Mesendoderm (in vitro differentiated cells): ENCODE data around the gene PALD1.
A peak's percentile ranks its signal among the peaks of the same experiment; 100 is the strongest.

ENCODE experiments used
- DNase-seq: peaks from one replicate; pipeline ENCODE4 v3.0.0; 2013
- H2AK5ac ChIP-seq: 2 replicates; pipeline ENCODE4 v1.6.1; 2013; ENCODE audit warnings: low read length, inconsistent platforms
- H2BK120ac ChIP-seq: 2 replicates; pipeline ENCODE4 v1.6.1; 2013; ENCODE audit warnings: low read depth, mild to moderate bottlenecking, low read length, moderate library complexity, mixed read lengths
- H2BK15ac ChIP-seq: replicated peaks from 2 replicates; pipeline ENCODE4 v1.6.1; 2013; ENCODE audit warnings: low read depth, mild to moderate bottlenecking, moderate library complexity
- H2BK5ac ChIP-seq: 2 replicates; pipeline ENCODE4 v1.6.1; 2013; ENCODE audit warnings: low read length, inconsistent platforms
- H3K18ac ChIP-seq: 2 replicates; pipeline ENCODE4 v1.6.1; 2013; ENCODE audit warnings: mild to moderate bottlenecking, low read length, mixed read lengths
- H3K23ac ChIP-seq: one replicate; pipeline ENCODE4 v1.6.1; 2013; ENCODE audit warnings: low read length
- H3K27ac ChIP-seq: 2 replicates; pipeline ENCODE4 v1.5.1; 2013; ENCODE audit warnings: low read depth, mild to moderate bottlenecking, inconsistent platforms, low read length, moderate library complexity
- H3K27me3 ChIP-seq: 2 replicates; pipeline ENCODE4 v1.6.1; 2013; ENCODE audit warnings: low read length, control low read depth, mild to moderate bottlenecking, inconsistent platforms; ENCODE audit not compliant: insufficient read depth, poor library complexity
- H3K36me3 ChIP-seq: 2 replicates; pipeline ENCODE4 v1.6.1; 2013; ENCODE audit warnings: low read length, inconsistent platforms; ENCODE audit not compliant: control insufficient read depth, insufficient read depth
- H3K4ac ChIP-seq: one replicate; pipeline ENCODE4 v1.6.1; 2013; ENCODE audit warnings: low read depth, mild to moderate bottlenecking, low read length, moderate library complexity
- H3K4me1 ChIP-seq: 2 replicates; pipeline ENCODE4 v1.6.1; 2013; ENCODE audit warnings: low read depth, low read length, inconsistent platforms; ENCODE audit not compliant: control insufficient read depth
- H3K4me2 ChIP-seq: 2 replicates; pipeline ENCODE4 v1.6.1; 2013; ENCODE audit warnings: low read length
- H3K4me3 ChIP-seq: 2 replicates; pipeline ENCODE4 v1.5.1; 2013; ENCODE audit warnings: mild to moderate bottlenecking, low read length
- H3K56ac ChIP-seq: one replicate; pipeline ENCODE4 v1.6.1; 2013; ENCODE audit warnings: low read length
- H3K79me1 ChIP-seq: 2 replicates; pipeline ENCODE4 v1.6.1; 2013; ENCODE audit warnings: low read length, inconsistent platforms
- H3K79me2 ChIP-seq: 2 replicates; pipeline ENCODE4 v1.6.1; 2013; ENCODE audit warnings: mild to moderate bottlenecking, low read length; ENCODE audit not compliant: control insufficient read depth, insufficient read depth
- H3K9ac ChIP-seq: 2 replicates; pipeline ENCODE4 v1.6.1; 2013; ENCODE audit warnings: low read length, inconsistent platforms
- H4K5ac ChIP-seq: one replicate; pipeline ENCODE4 v1.6.1; 2013; ENCODE audit warnings: low read length
- H4K8ac ChIP-seq: one replicate; pipeline ENCODE4 v1.6.1; 2013; ENCODE audit warnings: low read depth, mild to moderate bottlenecking, control low read depth, low read length, moderate library complexity
- WGBS: extraction: QIAGEN DNeasy Blood & Tissue Kit; methylation state at CpG from one replicate; pipeline ENCODE4 v1.1.7; 2013; ENCODE audit warnings: low lambda C conversion rate, missing lambda C conversion rate; ENCODE audit not compliant: insufficient coverage; ENCODE audit errors: extremely low coverage; 5-methylcytosine and 5-hydroxymethylcytosine counted together

The PALD1 gene

GRCh38 chr10:70533189-70533558 is 54.6 kb downstream of the PALD1 start:
- Histone ChIP-seq H2AK5ac (no peak overlapping the region), H4K5ac (no peak overlapping the region), H3K27ac (no peak overlapping the region), H2BK15ac (no peak overlapping the region), H3K4me3 (no peak overlapping the region), H4K8ac (no peak overlapping the region), H3K79me1 (no peaks in the 10 kb centered on the region), H3K79me2 (no peaks in the 10 kb centered on the region), H3K27me3 (no peaks in the 10 kb centered on the region), H2BK5ac (no peak overlapping the region), H3K4ac (no peak overlapping the region), H3K9ac (no peak overlapping the region), H3K4me2 (no peak overlapping the region), H3K56ac (no peak overlapping the region), H3K23ac (no peak overlapping the region), H3K36me3 (no peaks in the 10 kb centered on the region), H3K18ac (no peak overlapping the region), H2BK120ac (no peak overlapping the region), H3K4me1 (peaks cover 6% of the 10 kb centered on the region)
- no peak for DNase-seq
- WGBS, result no CpG with 5 or more reads among the region's 5 CpGs

GRCh38 chr10:70534281-70534680 is 55.7 kb downstream of the PALD1 start:
- H3K27me3 ChIP-seq, result no peaks in the 10 kb centered on the region
- H3K79me2 ChIP-seq, result no peaks in the 10 kb centered on the region
- H2BK5ac ChIP-seq, result no peak overlapping the region

DNA sequence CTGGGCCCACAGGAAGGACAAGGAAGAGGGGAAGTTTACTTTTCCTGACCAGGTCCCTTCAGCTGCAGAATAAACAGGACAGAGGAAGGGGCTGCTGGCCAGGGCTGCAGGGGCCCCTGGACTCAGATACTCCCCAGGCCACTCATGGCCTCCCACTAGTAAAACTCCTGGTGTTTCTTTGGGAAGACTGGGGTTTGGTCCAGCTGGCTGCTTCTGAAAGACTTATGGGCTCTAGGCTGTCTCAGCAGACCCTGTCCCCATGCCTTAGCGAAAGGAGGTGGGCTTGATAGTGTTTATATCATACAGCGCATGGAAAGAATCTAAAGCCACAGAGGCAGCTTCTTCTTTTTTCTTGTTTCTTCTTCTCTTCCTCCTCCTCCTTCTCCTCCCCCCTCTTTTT is 56.4 kb downstream of the PALD1 start:
- no peak overlapping the region for H3K56ac ChIP-seq
- no peak overlapping the region for H3K23ac ChIP-seq
- no peak overlapping the region for H4K8ac ChIP-seq
- no peak overlapping the region for H3K4me3 ChIP-seq
- no peak overlapping the region for H2BK15ac ChIP-seq
- no peaks in the 10 kb centered on the region for H3K79me1 ChIP-seq
- no peak overlapping the region for H3K4me2 ChIP-seq
- DNase-seq, result no peak
- H3K4me1 ChIP-seq, result peaks cover 6% of the 10 kb centered on the region
- H3K4ac ChIP-seq, result no peak overlapping the region
- H3K36me3 ChIP-seq, result no peaks in the 10 kb centered on the region
- H2BK5ac ChIP-seq, result no peak overlapping the region
- no CpG with 5 or more reads among the region's 2 CpGs for WGBS
- H3K18ac ChIP-seq, result no peak overlapping the region
- H2BK120ac ChIP-seq, result no peak overlapping the region
- no peak overlapping the region for H4K5ac ChIP-seq
- no peaks in the 10 kb centered on the region for H3K79me2 ChIP-seq
- no peaks in the 10 kb centered on the region for H3K27me3 ChIP-seq
- H3K9ac ChIP-seq, result no peak overlapping the region
- no peak overlapping the region for H2AK5ac ChIP-seq
- no peak overlapping the region for H3K27ac ChIP-seq

More at GRCh38 chr10:70534281-70534680, 55.7 kb downstream of the PALD1 start:
- Histone ChIP-seq H2BK15ac (no peak overlapping the region), H4K5ac (no peak overlapping the region), H3K56ac (no peak overlapping the region), H2AK5ac (no peak overlapping the region), H3K18ac (no peak overlapping the region), H3K79me1 (no peaks in the 10 kb centered on the region), H3K23ac (no peak overlapping the region), H4K8ac (no peak overlapping the region), H3K27ac (no peak overlapping the region), H3K36me3 (no peaks in the 10 kb centered on the region), H3K9ac (no peak overlapping the region), H2BK120ac (no peak overlapping the region), H3K4me2 (no peak overlapping the region), H3K4me3 (no peak overlapping the region), H3K4ac (no peak overlapping the region), H3K4me1 (peaks cover 6% of the 10 kb centered on the region)
- no peak for DNase-seq
- WGBS, result no CpG with 5 or more reads among the region's 10 CpGs

DNA sequence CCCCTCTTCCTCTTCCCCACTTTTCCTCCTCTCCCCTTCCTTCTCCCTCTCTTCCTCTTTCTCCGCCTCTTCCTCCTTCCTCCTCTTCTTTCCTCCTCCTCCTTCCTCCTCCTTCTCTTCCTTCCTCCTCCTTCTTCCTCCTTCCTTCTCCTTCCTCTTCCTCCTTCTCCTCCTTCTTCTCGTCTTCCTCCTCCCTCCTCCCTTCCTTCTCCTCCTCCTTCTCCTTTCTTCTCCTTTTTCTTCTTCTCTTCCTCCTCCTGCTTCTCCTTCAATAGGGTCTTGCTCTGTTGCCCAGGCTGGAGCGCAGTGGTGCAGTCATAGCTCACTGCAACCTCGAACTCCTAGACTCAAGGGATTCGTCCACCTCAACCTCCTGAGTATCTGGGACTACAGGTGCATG is 56.9 kb downstream of the PALD1 start:
- no peak overlapping the region for H3K4ac ChIP-seq
- WGBS, result no CpG with 5 or more reads among the region's 5 CpGs
- H3K27me3 ChIP-seq, result no peaks in the 10 kb centered on the region

GRCh38 chr10:70536196-70536861 is 57.8 kb downstream of the PALD1 start:
- peak; percentile 68 for DNase-seq
- Histone ChIP-seq H3K4me3 (no peak overlapping the region), H3K4me2 (no peak overlapping the region), H3K9ac (peak overlapping the region; percentile 13), H3K27ac (no peak overlapping the region), H2BK5ac (no peak overlapping the region), H4K5ac (no peak overlapping the region), H3K18ac (no peak overlapping the region), H3K27me3 (no peaks in the 10 kb centered on the region), H3K4ac (no peak overlapping the region), H3K4me1 (peaks cover 6% of the 10 kb centered on the region), H2BK15ac (no peak overlapping the region), H3K56ac (no peak overlapping the region), H3K23ac (no peak overlapping the region), H4K8ac (no peak overlapping the region), H2AK5ac (peak overlapping the region; percentile 65), H2BK120ac (no peak overlapping the region), H3K36me3 (no peaks in the 10 kb centered on the region), H3K79me2 (no peaks in the 10 kb centered on the region), H3K79me1 (no peaks in the 10 kb centered on the region)
- WGBS, result no CpG with 5 or more reads among the region's 8 CpGs

More for the DNA sequence above, 56.9 kb downstream of the PALD1 start:
- Histone ChIP-seq H2BK5ac (no peak overlapping the region), H3K4me2 (no peak overlapping the region), H3K18ac (no peak overlapping the region), H3K23ac (no peak overlapping the region), H3K4me1 (peaks cover 6% of the 10 kb centered on the region), H3K9ac (no peak overlapping the region), H2AK5ac (no peak overlapping the region), H3K79me2 (no peaks in the 10 kb centered on the region), H4K5ac (no peak overlapping the region), H3K36me3 (no peaks in the 10 kb centered on the region), H2BK120ac (no peak overlapping the region), H3K79me1 (no peaks in the 10 kb centered on the region), H3K4me3 (no peak overlapping the region), H3K27ac (no peak overlapping the region), H3K56ac (no peak overlapping the region), H2BK15ac (no peak overlapping the region), H4K8ac (no peak overlapping the region)
- no peak for DNase-seq
